ENCODE measurements around the gene TMEM115.
A peak's percentile ranks its signal among the peaks of the same experiment; 100 is the strongest.

Gene TMEM115

GRCh38 chr3:50337175-50337861, 22.0 kb downstream of the TMEM115 start:
- Histone ChIP-seq H3K79me1 (ENCODE audit: low read length) (peaks cover 12% of the 10 kb centered on the region), H4K12ac (ENCODE audit: low read depth, low read length) (peak overlapping the region; percentile 86), H2BK120ac (ENCODE audit: insufficient read depth, low read length, poor library complexity) (peak overlapping the region; percentile 87), H3K4me2 (ENCODE audit: low read length) (peak overlapping the region; percentile 92), H3K4ac (ENCODE audit: low read depth, low read length) (peak overlapping the region; percentile 94), H3K36me3 (ENCODE audit: control insufficient read depth in 1 of 2, insufficient read depth in 2 of 2, low read length in 2 of 2) (peaks cover 8 to 15% of the 10 kb centered on the region in 2 experiments), H3K23ac (ENCODE audit: low read length) (no peak overlapping the region), H3K27me3 (ENCODE audit: insufficient read depth, low read length) (peaks cover 27% of the 10 kb centered on the region), H4K91ac (ENCODE audit: low read depth, low read length) (peak overlapping the region; percentile 96), H3K79me2 (ENCODE audit: control insufficient read depth, insufficient read depth, low read length, poor library complexity) (peaks cover 20% of the 10 kb centered on the region), H3K9ac (ENCODE audit: low read length) (peak overlapping the region; percentile 89), H2BK5ac (ENCODE audit: low read depth, low read length, poor library complexity) (peak overlapping the region; percentile 86), H3K14ac (ENCODE audit: low read length) (peak overlapping the region; percentile 97), H3K4me3 (ENCODE audit: low read depth, low read length) (peak overlapping the region; percentile 92), H3K4me1 (ENCODE audit: control insufficient read depth in 1 of 2, insufficient read depth in 2 of 2, low read length in 2 of 2) (peaks cover 21 to 23% of the 10 kb centered on the region in 2 experiments), H3K9me3 (ENCODE audit: insufficient read depth, low read depth, low read length) (peaks cover 6% of the 10 kb centered on the region), H4K8ac (ENCODE audit: low read depth, low read length) (peak overlapping the region; percentile 97), H2AK5ac (ENCODE audit: low read length) (peak overlapping the region; percentile 95), H3K27ac (ENCODE audit: low read depth, low read length) (peak overlapping the region; percentile 92), H3K18ac (ENCODE audit: low read length) (peak overlapping the region; percentile 96), H2AFZ (ENCODE audit: insufficient read depth, low read length, poor library complexity) (peak overlapping the region; percentile 91), H2BK12ac (ENCODE audit: low read length) (peak overlapping the region; percentile 9)
- peak; percentile 98 for DNase-seq
- no CpG with 5 or more reads among the region's 79 CpGs for WGBS (ENCODE audit: extremely low coverage, insufficient coverage, insufficient read length)

- Histone ChIP-seq H2BK5ac (ENCODE audit: low read depth, low read length, poor library complexity) (peak overlapping the region; percentile 86), H3K4ac (ENCODE audit: low read depth, low read length) (peak overlapping the region; percentile 90), H3K27ac (ENCODE audit: low read depth, low read length) (peak overlapping the region; percentile 92), H4K91ac (ENCODE audit: low read depth, low read length) (peak overlapping the region; percentile 92), H3K23ac (ENCODE audit: low read length) (no peak overlapping the region), H3K9ac (ENCODE audit: low read length) (peak overlapping the region; percentile 89), H2AK5ac (ENCODE audit: low read length) (peak overlapping the region; percentile 85), H2AFZ (ENCODE audit: insufficient read depth, low read length, poor library complexity) (peak overlapping the region; percentile 74), H3K4me2 (ENCODE audit: low read length) (peak overlapping the region; percentile 92), H3K14ac (ENCODE audit: low read length) (peak overlapping the region; percentile 94), H3K9me3 (ENCODE audit: insufficient read depth, low read depth, low read length) (peaks cover 6% of the 10 kb centered on the region), H3K79me1 (ENCODE audit: low read length) (peaks cover 12% of the 10 kb centered on the region), H3K4me3 (ENCODE audit: low read depth, low read length) (peak overlapping the region; percentile 92), H2BK120ac (ENCODE audit: insufficient read depth, low read length, poor library complexity) (peak overlapping the region; percentile 87), H4K12ac (ENCODE audit: low read depth, low read length) (peak overlapping the region; percentile 83), H4K8ac (ENCODE audit: low read depth, low read length) (peak overlapping the region; percentile 91), H3K79me2 (ENCODE audit: control insufficient read depth, insufficient read depth, low read length, poor library complexity) (peaks cover 20% of the 10 kb centered on the region), H3K18ac (ENCODE audit: low read length) (peak overlapping the region; percentile 96), H3K36me3 (ENCODE audit: control insufficient read depth in 1 of 2, insufficient read depth in 2 of 2, low read length in 2 of 2) (peaks cover 15 to 22% of the 10 kb centered on the region in 2 experiments), H3K27me3 (ENCODE audit: insufficient read depth, low read length) (peaks cover 25% of the 10 kb centered on the region), H2BK12ac (ENCODE audit: low read length) (no peak overlapping the region), H3K4me1 (ENCODE audit: control insufficient read depth in 1 of 2, insufficient read depth in 2 of 2, low read length in 2 of 2) (peaks cover 21 to 23% of the 10 kb centered on the region in 2 experiments)
- no CpG with 5 or more reads among the region's 31 CpGs for WGBS (ENCODE audit: extremely low coverage, insufficient coverage, insufficient read length)
- peak in 1 of 2 donors; percentile 58 for DNase-seq
These were observed 22.7 kb downstream of the TMEM115 start for GRCh38 chr3:50336452-50337174.

- H2BK5ac ChIP-seq (ENCODE audit: low read depth, low read length, poor library complexity), result no peak overlapping the region
- H3K27ac ChIP-seq (ENCODE audit: low read depth, low read length), result no peak overlapping the region
- no peak overlapping the region for H2BK12ac ChIP-seq (ENCODE audit: low read length)
- H3K14ac ChIP-seq (ENCODE audit: low read length), result no peak overlapping the region
- H3K18ac ChIP-seq (ENCODE audit: low read length), result no peak overlapping the region
- H3K79me1 ChIP-seq (ENCODE audit: low read length), result peaks cover 12% of the 10 kb centered on the region
- H4K8ac ChIP-seq (ENCODE audit: low read depth, low read length), result no peak overlapping the region
- peaks cover 14% of the 10 kb centered on the region in 2 experiments for H3K4me1 ChIP-seq (ENCODE audit: control insufficient read depth in 1 of 2, insufficient read depth in 2 of 2, low read length in 2 of 2)
- H2BK120ac ChIP-seq (ENCODE audit: insufficient read depth, low read length, poor library complexity), result no peak overlapping the region
- no peak overlapping the region for H3K4me2 ChIP-seq (ENCODE audit: low read length)
- no CpG with 5 or more reads among the region's 5 CpGs for WGBS (ENCODE audit: extremely low coverage, insufficient coverage, insufficient read length)
- H3K36me3 ChIP-seq (ENCODE audit: control insufficient read depth in 1 of 2, insufficient read depth in 2 of 2, low read length in 2 of 2), result peaks cover 35 to 42% of the 10 kb centered on the region in 2 experiments
- peaks cover 20% of the 10 kb centered on the region for H3K79me2 ChIP-seq (ENCODE audit: control insufficient read depth, insufficient read depth, low read length, poor library complexity)
- peaks cover 5% of the 10 kb centered on the region for H3K27me3 ChIP-seq (ENCODE audit: insufficient read depth, low read length)
- no peak overlapping the region for H2AK5ac ChIP-seq (ENCODE audit: low read length)
- H3K4me3 ChIP-seq (ENCODE audit: low read depth, low read length), result no peak overlapping the region
- H3K9me3 ChIP-seq (ENCODE audit: insufficient read depth, low read depth, low read length), result no peaks in the 10 kb centered on the region
- H3K23ac ChIP-seq (ENCODE audit: low read length), result no peak overlapping the region
- H4K12ac ChIP-seq (ENCODE audit: low read depth, low read length), result no peak overlapping the region
- DNase-seq, result no peak
- no peak overlapping the region for H3K9ac ChIP-seq (ENCODE audit: low read length)
- no peak overlapping the region for H2AFZ ChIP-seq (ENCODE audit: insufficient read depth, low read length, poor library complexity)
- H4K91ac ChIP-seq (ENCODE audit: low read depth, low read length), result no peak overlapping the region
- H3K4ac ChIP-seq (ENCODE audit: low read depth, low read length), result peak overlapping the region; percentile 22
These were observed 24.8 kb downstream of the TMEM115 start for GRCh38 chr3:50334339-50335075.

- Histone ChIP-seq H3K14ac (ENCODE audit: low read length) (no peak overlapping the region), H4K91ac (ENCODE audit: low read depth, low read length) (no peak overlapping the region), H3K79me2 (ENCODE audit: control insufficient read depth, insufficient read depth, low read length, poor library complexity) (peaks cover 20% of the 10 kb centered on the region), H2AK5ac (ENCODE audit: low read length) (no peak overlapping the region), H2BK12ac (ENCODE audit: low read length) (no peak overlapping the region), H3K9me3 (ENCODE audit: insufficient read depth, low read depth, low read length) (no peaks in the 10 kb centered on the region), H4K12ac (ENCODE audit: low read depth, low read length) (no peak overlapping the region), H3K23ac (ENCODE audit: low read length) (no peak overlapping the region), H3K27ac (ENCODE audit: low read depth, low read length) (no peak overlapping the region), H2BK120ac (ENCODE audit: insufficient read depth, low read length, poor library complexity) (no peak overlapping the region), H3K36me3 (ENCODE audit: control insufficient read depth in 1 of 2, insufficient read depth in 2 of 2, low read length in 2 of 2) (peaks cover 39 to 47% of the 10 kb centered on the region in 2 experiments), H3K4me1 (ENCODE audit: control insufficient read depth in 1 of 2, insufficient read depth in 2 of 2, low read length in 2 of 2) (peaks cover 14% of the 10 kb centered on the region in 2 experiments), H3K79me1 (ENCODE audit: low read length) (peaks cover 12% of the 10 kb centered on the region), H2BK5ac (ENCODE audit: low read depth, low read length, poor library complexity) (no peak overlapping the region), H4K8ac (ENCODE audit: low read depth, low read length) (no peak overlapping the region), H2AFZ (ENCODE audit: insufficient read depth, low read length, poor library complexity) (no peak overlapping the region), H3K4me3 (ENCODE audit: low read depth, low read length) (no peak overlapping the region), H3K18ac (ENCODE audit: low read length) (peak overlapping the region; percentile 26), H3K4me2 (ENCODE audit: low read length) (no peak overlapping the region), H3K9ac (ENCODE audit: low read length) (no peak overlapping the region), H3K27me3 (ENCODE audit: insufficient read depth, low read length) (peaks cover 3% of the 10 kb centered on the region), H3K4ac (ENCODE audit: low read depth, low read length) (peak overlapping the region; percentile 8)
- WGBS (ENCODE audit: extremely low coverage, insufficient coverage, insufficient read length), result no CpG with 5 or more reads among the region's 12 CpGs
- no peak for DNase-seq
These were observed 25.5 kb downstream of the TMEM115 start for GRCh38 chr3:50333744-50334328.

Measured in trophoblast cell (in vitro differentiated cells and primary cell).